K562 (cell line): ENCODE data around the gene CCSER2. TPM values are rescaled to one million over a fixed set of nuclear protein-coding genes. Genes with fewer than 3 reads are reported as not detected.

Experiments used
- ATAC-seq: fragments of 200-7000 bp; cut with Tn5 transposase; 3 replicates; pipeline ENCODE4 v1.9.1; 2020; ENCODE audit warnings: moderate library complexity
- BruUV-seq: library from RNA; stranded (reverse); fragments of 400-500 nt; replicated peaks from 2 replicates; lab custom pipeline; 2021; lab: Mats Ljungman, UMichigan
- CTCF ChIA-PET: fragments of 300-600 bp; formaldehyde crosslinking; extraction: SDS; loops from one replicate; lab custom pipeline; 2021; ENCODE audit warnings: low intra/inter-chr PET ratio; lab: Yijun Ruan, JAX
- POLR2A ChIA-PET: fragments of 300-600, 350-650 bp; sonication (Branson Sonifier 250); formaldehyde crosslinking; extraction: SDS; loops from one replicate; lab custom pipeline; 2021; ENCODE audit warnings: antibody characterized with exemption, inconsistent platforms; lab: Yijun Ruan, JAX
- DNase-seq, 4 experiments: peaks; one replicate each; pipeline versions ENCODE4 v3.0.0 to v3.0.0-alpha.2; 2011 to 2018; ENCODE audit warnings: low spot score in 3 of 4, mixed read lengths in 3 of 4; ENCODE audit errors: extremely low read depth in 1 of 4
- FAIRE-seq: peaks from 2 replicates; lab custom pipeline; 2011; peaks lifted over from hg19 to GRCh38; lab: Jason Lieb, UNC
- H2AFZ ChIP-seq: 2 replicates; pipeline ENCODE4 v1.6.0; 2011; ENCODE audit warnings: low read depth, low read length, control low read depth, inconsistent platforms
- H3K27ac ChIP-seq: fragments of 200-600 bp; 3 replicates; pipeline ENCODE4 v1.8.0; 2011; ENCODE audit warnings: low read depth, mild to moderate bottlenecking, control low read depth, inconsistent platforms, low read length, moderate library complexity, mixed read lengths; ENCODE audit errors: extremely low read depth
- H3K27me3 ChIP-seq, 2 experiments: fragments of 300-600 bp in 1 of 2; 2 replicates in 1 of 2; 3 replicates in 1 of 2; pipeline versions ENCODE4 v1.6.0 to v1.8.0; 2011; ENCODE audit warnings: inconsistent platforms in 2 of 2, low read length in 2 of 2, mild to moderate bottlenecking in 1 of 2, mixed read lengths in 1 of 2, moderate library complexity in 1 of 2; ENCODE audit not compliant: control insufficient read depth in 2 of 2, insufficient read depth in 2 of 2
- H3K36me3 ChIP-seq: fragments of 300-600 bp; 3 replicates; pipeline ENCODE4 v1.8.0; 2011; ENCODE audit warnings: mild to moderate bottlenecking, low read length, inconsistent platforms; ENCODE audit not compliant: control insufficient read depth, insufficient read depth
- H3K4me1 ChIP-seq, 2 experiments: fragments of 200-600 bp in 1 of 2; replicated peaks in 1 of 2; 2 replicates in 1 of 2; 3 replicates in 1 of 2; pipeline versions ENCODE4 v1.5.1 to v1.8.0; 2011; ENCODE audit warnings: inconsistent platforms in 2 of 2, low read length in 2 of 2, mild to moderate bottlenecking in 1 of 2, mixed read lengths in 1 of 2, moderate library complexity in 1 of 2; ENCODE audit not compliant: control insufficient read depth in 2 of 2, insufficient read depth in 2 of 2
- H3K4me2 ChIP-seq: 2 replicates; pipeline ENCODE4 v1.6.1; 2011; ENCODE audit warnings: low read length, control low read depth, inconsistent platforms, mixed read lengths; ENCODE audit not compliant: insufficient read depth
- H3K4me3 ChIP-seq: fragments of 200-600 bp; sonication (generic), shearing (Covaris generic); 2 replicates; pipeline ENCODE4 v1.5.1; 2016; ENCODE audit warnings: control low read depth, inconsistent platforms
- H3K79me2 ChIP-seq: fragments of 200-600 bp; 3 replicates; pipeline ENCODE4 v1.8.0; 2011; ENCODE audit warnings: low read length, inconsistent platforms; ENCODE audit not compliant: control insufficient read depth, insufficient read depth
- H3K9ac ChIP-seq, 2 experiments: 2 replicates each; pipeline versions ENCODE4 v1.6.0 to v1.6.1; 2011; ENCODE audit warnings: low read depth in 2 of 2, low read length in 2 of 2, control low read depth in 1 of 2, inconsistent platforms in 1 of 2, mild to moderate bottlenecking in 1 of 2, mixed read lengths in 1 of 2; ENCODE audit not compliant: insufficient read depth in 1 of 2
- H3K9me1 ChIP-seq: one replicate; pipeline ENCODE4 v1.6.0; 2011; ENCODE audit warnings: inconsistent platforms, mild to moderate bottlenecking, low read length, moderate library complexity; ENCODE audit not compliant: control insufficient read depth, insufficient read depth
- H3K9me3 ChIP-seq: replicated peaks from 2 replicates; pipeline ENCODE4 v1.5.1; 2011; ENCODE audit warnings: low read depth, low read length, inconsistent platforms; ENCODE audit not compliant: control insufficient read depth, insufficient read depth
- H4K20me1 ChIP-seq: replicated peaks from 2 replicates; pipeline ENCODE4 v1.6.1; 2011; ENCODE audit warnings: low read length, inconsistent platforms, mixed read lengths; ENCODE audit not compliant: control insufficient read depth, insufficient read depth
- BRD4 ChIP-seq: fragments of 200-600 bp; sonication (generic); IDR thresholded peaks from 2 replicates; pipeline ENCODE4 v1.6.1; 2017; ENCODE audit warnings: inconsistent platforms
- BRD9 ChIP-seq: fragments of 450-650 bp; IDR thresholded peaks from 2 replicates; pipeline ENCODE4 v1.6.1; 2018; ENCODE audit warnings: low read depth; ENCODE audit not compliant: partially characterized antibody
- CHD1 ChIP-seq: fragments of 200-600 bp; sonication (generic); IDR thresholded peaks from one replicate; pipeline ENCODE4 v1.6.1; 2012; ENCODE audit warnings: mild to moderate bottlenecking, moderate library complexity, low read length, inconsistent platforms
- FOSL1 ChIP-seq: fragments of 200-800 bp; sonication (Bioruptor generic); conservative IDR thresholded peaks from 2 replicates; pipeline ENCODE4 v1.6.1; 2016; ENCODE audit warnings: missing genetic modification characterization, missing compliant biosample characterization
- FOXA3 ChIP-seq, 2 experiments: fragments of 450-650 bp in 1 of 2; sonication (generic) in 1 of 2; formaldehyde crosslinking; IDR thresholded peaks in 1 of 2; conservative IDR thresholded peaks in 1 of 2; 2 replicates each; pipeline versions ENCODE4 v1.4.0 to v1.8.0; 2020 to 2022; ENCODE audit warnings: mild to moderate bottlenecking in 2 of 2, missing genetic modification reagents in 1 of 2
- TFAP4 ChIP-seq: sonication (generic); formaldehyde crosslinking; IDR thresholded peaks from 2 replicates; pipeline ENCODE4 v1.8.0; 2022; ENCODE audit warnings: missing genetic modification reagents, mild to moderate bottlenecking, moderate library complexity, borderline replicate concordance
- ZNF3 ChIP-seq: fragments of 250-450 bp; sonication (Bioruptor Pico); IDR thresholded peaks from 2 replicates; pipeline ENCODE4 v1.5.0; 2021; ENCODE audit warnings: mild to moderate bottlenecking, moderate library complexity
- ZNF316 ChIP-seq: fragments of 450-650 bp; IDR thresholded peaks from 2 replicates; pipeline ENCODE4 v1.6.1; 2016
- ZNF324 ChIP-seq: fragments of 250-450 bp; sonication (Bioruptor Pico); IDR thresholded peaks from 2 replicates; pipeline ENCODE4 v1.4.0; 2020; ENCODE audit warnings: mild to moderate bottlenecking
- ZNF778 ChIP-seq: fragments of 450-650 bp; formaldehyde crosslinking; IDR thresholded peaks from 2 replicates; pipeline ENCODE4 v1.4.0; 2020; ENCODE audit warnings: mild to moderate bottlenecking, moderate library complexity
- WGBS: fragments of 100-300 bp; shearing (Covaris generic); methylation state at CpG from one replicate; pipeline ENCODE4 v1.1.6; 2016; ENCODE audit warnings: low coverage, mixed read lengths; ENCODE audit not compliant: insufficient coverage; ENCODE audit errors: missing lambda C conversion rate; 5-methylcytosine and 5-hydroxymethylcytosine counted together
- in situ Hi-C: fragments of 300-500 bp; cut with MboI; formaldehyde crosslinking; loops from 4 replicates; pipeline ENCODE4 v1.15.0; 2018; ENCODE audit warnings: inconsistent platforms, mixed read lengths
- intact Hi-C: fragments of 100-400 bp; cut with micrococcal nuclease; formaldehyde crosslinking; loops from 2 replicates; pipeline ENCODE4 v1.14.2; 2022
- polyA plus RNA-seq, 8 experiments: library from polyadenylated mRNA; depleted of rRNA in 4 of 8; stranded (reverse) in 5 of 8; unstranded in 3 of 8; fragments of >200 nt; fragmentation: Nextera tagmentation in 2 of 8; fragmentation: Illumina TruSeq in 1 of 8; extraction: Ambion mirVana in 2 of 8; extraction: Trizol in 1 of 8; gene quantifications; 2 replicates each; pipeline versions ENCODE4 v1.2.1 to v1.2.3, GENCODE V29; 2011 to 2014; ENCODE audit warnings: inconsistent platforms in 1 of 8, missing spikeins in 1 of 8
- total RNA-seq, 7 experiments: library from RNA; depleted of rRNA in 6 of 7; stranded (reverse); fragments of >200 nt in 6 of 7; fragmentation: Illumina TruSeq in 2 of 7; extraction: Trizol in 2 of 7; gene quantifications; 2 replicates each; pipeline versions ENCODE4 v1.2.1 to v1.2.3, GENCODE V29; 2011 to 2021; ENCODE audit warnings: low replicate concordance in 1 of 7

Gene CCSER2
- total and polyA plus RNA-seq, 9 of the 15 experiments (the other 6 are each of a cell fraction or from before 2014, with no cell fraction given), result 2.7 to 15.1 (median 9.7) TPM

DNA sequence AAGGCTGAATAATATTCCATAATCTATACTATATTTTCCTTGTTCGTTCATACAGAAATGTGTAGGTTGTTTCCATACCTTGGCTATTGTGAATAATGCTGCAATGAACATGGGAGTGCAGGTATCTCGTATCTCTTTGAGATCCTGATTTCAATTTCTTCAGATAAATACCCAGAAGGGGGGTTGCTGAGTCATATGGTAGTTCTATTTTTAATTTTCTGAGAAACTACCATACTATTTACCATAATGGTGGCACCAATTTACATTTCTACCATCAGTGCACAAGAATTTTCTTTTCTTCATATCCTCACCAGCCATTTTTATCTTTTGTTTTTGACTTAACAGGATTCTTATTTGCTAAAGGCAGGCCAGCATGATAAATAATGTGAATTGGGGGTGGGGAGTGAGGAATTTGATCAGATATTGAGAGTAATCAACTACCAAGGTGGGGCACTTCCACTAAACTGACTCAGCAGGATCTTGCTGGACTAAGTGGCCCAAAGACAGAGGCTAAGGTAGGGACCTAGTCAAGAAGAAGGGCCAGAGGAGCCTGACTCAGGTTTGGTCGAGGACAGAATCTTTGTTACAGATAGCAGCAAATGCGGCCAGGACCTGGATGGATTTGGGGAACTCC is 21.5 kb upstream of the CCSER2 start:
- Histone ChIP-seq H3K9me3 (no peaks in the 10 kb centered on the region), H4K20me1 (no peaks in the 10 kb centered on the region; the same call in 1 of the 2 replicates), H2AFZ (no peak overlapping the region), H3K36me3 (no peaks in the 10 kb centered on the region), H3K4me1 (peaks cover 5 to 22% of the 10 kb centered on the region in 2 experiments), H3K4me3 (no peak overlapping the region), H3K9ac (no peak overlapping the region; a peak in 1 of 4 replicates), H3K27ac (no peak overlapping the region), H3K27me3 (peaks cover 0 to 3% of the 10 kb centered on the region in 2 experiments; a peak in 2 of 5 replicates), H3K9me1 (no peaks in the 10 kb centered on the region), H3K79me2 (no peaks in the 10 kb centered on the region), H3K4me2 (no peak overlapping the region)
- no TSS peak for BruUV-seq
- intact Hi-C loops, result no loop called here
- WGBS, result 10% methylated on average over 4 of the region's 4 CpGs
- POLR2A ChIA-PET, result interaction anchor here (1.2 kb wide), 1 partner anchor 21 kb away, joined by 5 read pairs; no protein-coding TSS in a partner anchor
- no peak for FAIRE-seq
- DNase-seq, result no peak
- peak; percentile 32; the same call in 1 of the 3 replicates for ATAC-seq
- in situ Hi-C loops, result no loop called here
- CTCF ChIA-PET, result no interaction called here
- TF ChIP-seq FOXA3 (CRISPR knock-in tag; conservative IDR thresholded peaks at IDR 0.05 in 1 of 2, IDR thresholded peaks at IDR 0.05 in 1 of 2) (no peak), FOSL1 (tag) (peak; percentile 37; the same call in 1 of the 2 replicates), ZNF324 (CRISPR knock-in tag) (no peak), CHD1 (no peak), ZNF778 (no peak), ZNF3 (CRISPR knock-in tag) (no peak), ZNF316 (peak; percentile 64), BRD9 (no peak), BRD4 (no peak), TFAP4 (CRISPR knock-in tag) (no peak)
